Muscle layer of duodenum (tissue), 2 donors: ENCODE data around the gene CYB561A3.

Source experiments
- H3K27ac ChIP-seq: one replicate; pipeline ENCODE4 v1.7.0; 2013; ENCODE audit warnings: mild to moderate bottlenecking, low read length
- H3K27me3 ChIP-seq: one replicate; pipeline ENCODE4 v1.7.0; 2013; ENCODE audit warnings: low read depth, mild to moderate bottlenecking, control low read depth, low read length
- H3K36me3 ChIP-seq, 2 donors: one replicate each; pipeline ENCODE4 v1.7.0; 2013; ENCODE audit warnings: low read length in 2 of 2, control low read depth in 1 of 2, mild to moderate bottlenecking in 1 of 2; ENCODE audit not compliant: insufficient read depth in 2 of 2, control insufficient read depth in 1 of 2
- H3K4me1 ChIP-seq, 2 donors: one replicate each; pipeline ENCODE4 v1.7.0; 2013; ENCODE audit warnings: low read length in 2 of 2, mild to moderate bottlenecking in 2 of 2, control low read depth in 1 of 2, moderate library complexity in 1 of 2; ENCODE audit not compliant: insufficient read depth in 2 of 2, control insufficient read depth in 1 of 2
- H3K4me3 ChIP-seq, 2 donors: one replicate each; pipeline ENCODE4 v1.7.0; 2013; ENCODE audit warnings: low read length in 2 of 2, low read depth in 1 of 2, mild to moderate bottlenecking in 1 of 2
- H3K9me3 ChIP-seq, 2 donors: one replicate each; pipeline ENCODE4 v1.7.0; 2013; ENCODE audit warnings: low read length in 2 of 2, control low read depth in 1 of 2, mild to moderate bottlenecking in 1 of 2; ENCODE audit not compliant: control insufficient read depth in 1 of 2
- donor health status: healthy.

Gene CYB561A3

GRCh38 chr11:61309739-61310138, 51.9 kb downstream of the CYB561A3 start:
- H3K9me3 ChIP-seq, result no peaks in the 10 kb centered on the region
- no peak overlapping the region for H3K27ac ChIP-seq
- H3K36me3 ChIP-seq, result peaks cover 78 to 96% of the 10 kb centered on the region in 2 donors
- H3K4me1 ChIP-seq, result no peaks in the 10 kb centered on the region
- no peak overlapping the region for H3K4me3 ChIP-seq
- H3K27me3 ChIP-seq, result no peaks in the 10 kb centered on the region

- Histone ChIP-seq H3K9me3 (no peaks in the 10 kb centered on the region), H3K27ac (no peak overlapping the region), H3K27me3 (no peaks in the 10 kb centered on the region), H3K4me3 (no peak overlapping the region), H3K36me3 (peaks cover 75 to 92% of the 10 kb centered on the region in 2 donors), H3K4me1 (no peaks in the 10 kb centered on the region)
Observed at GRCh38 chr11:61309141-61309540, 52.5 kb downstream of the CYB561A3 start.

- Histone ChIP-seq H3K27me3 (no peaks in the 10 kb centered on the region), H3K36me3 (peaks cover 77 to 92% of the 10 kb centered on the region in 2 donors), H3K4me3 (no peak overlapping the region), H3K27ac (no peak overlapping the region), H3K9me3 (no peaks in the 10 kb centered on the region), H3K4me1 (no peaks in the 10 kb centered on the region)
Observed at GRCh38 chr11:61307354-61307753, 54.3 kb downstream of the CYB561A3 start.

GRCh38 chr11:61306221-61306620, 55.5 kb downstream of the CYB561A3 start:
- Histone ChIP-seq H3K4me1 (no peaks in the 10 kb centered on the region), H3K9me3 (no peaks in the 10 kb centered on the region), H3K27ac (no peak overlapping the region), H3K27me3 (no peaks in the 10 kb centered on the region), H3K36me3 (peaks cover 77 to 92% of the 10 kb centered on the region in 2 donors), H3K4me3 (no peak overlapping the region)

- Histone ChIP-seq H3K27ac (no peak overlapping the region), H3K36me3 (peaks cover 78 to 94% of the 10 kb centered on the region in 2 donors)
Observed at GRCh38 chr11:61305417-61305816, 56.3 kb downstream of the CYB561A3 start.

GRCh38 chr11:61303725-61304124, 58.0 kb downstream of the CYB561A3 start:
- Histone ChIP-seq H3K27ac (no peak overlapping the region), H3K36me3 (peaks cover 77 to 94% of the 10 kb centered on the region in 2 donors), H3K9me3 (no peaks in the 10 kb centered on the region), H3K27me3 (no peaks in the 10 kb centered on the region), H3K4me1 (peaks cover 0 to under 1% of the 10 kb centered on the region in 2 donors), H3K4me3 (no peak overlapping the region)

More at GRCh38 chr11:61305417-61305816, 56.3 kb downstream of the CYB561A3 start:
- Histone ChIP-seq H3K27me3 (no peaks in the 10 kb centered on the region), H3K9me3 (no peaks in the 10 kb centered on the region), H3K4me3 (no peak overlapping the region), H3K4me1 (no peaks in the 10 kb centered on the region)

- H3K36me3 ChIP-seq, result peaks cover 68 to 93% of the 10 kb centered on the region in 2 donors
- H3K9me3 ChIP-seq, result no peaks in the 10 kb centered on the region
- no peak overlapping the region for H3K4me3 ChIP-seq
- H3K4me1 ChIP-seq, result peaks cover 1 to 12% of the 10 kb centered on the region in 2 donors
- no peaks in the 10 kb centered on the region for H3K27me3 ChIP-seq
- H3K27ac ChIP-seq, result no peak overlapping the region
Observed at GRCh38 chr11:61302550-61302949, 59.1 kb downstream of the CYB561A3 start.
